ENCODE data around the gene PRAMEF33. TPM values are rescaled to one million over a fixed set of nuclear protein-coding genes. Genes with fewer than 3 reads are reported as not detected.
"Not testable (repeated sequence)": the region's sequence is repeated elsewhere in the genome, so short reads cannot be mapped to it uniquely, and the experiment has no call there.

Gene PRAMEF33
- total and polyA plus RNA-seq, 11 donors = not detected

- intact Hi-C loops (cut with DNase I); H3K27ac ChIP-seq; ATAC-seq; H3K27me3 ChIP-seq; H3K36me3 ChIP-seq; H3K9me3 ChIP-seq; DNase-seq; H3K4me1 ChIP-seq; H3K4me3 ChIP-seq: not testable (repeated sequence)
- 53 to 77% (median 56%) methylated on average over 3 to 4 of the region's 4 CpGs for WGBS, 4 donors
These were observed 11.9 kb downstream of the PRAMEF33 start, which contains the start of gene PRAMEF15 for GRCh38 chr1:13315281-13315680. Gene PRAMEF15 (plus strand): TSS chr1:13315581. CDS start chr1:13318408, 2,827 bp downstream.

GRCh38 chr1:13342496-13342895 lies 39.2 kb downstream of the PRAMEF33 start:
- intact Hi-C loops (cut with DNase I) = not testable (repeated sequence)

GRCh38 chr1:13347034-13347433 lies 43.7 kb downstream of the PRAMEF33 start, which contains the start of gene PRAMEF14:
Gene PRAMEF14 (minus strand): TSS chr1:13347134. CDS start chr1:13345314, 1,820 bp downstream.
- H3K27ac ChIP-seq; DNase-seq; H3K36me3 ChIP-seq; H3K4me3 ChIP-seq; H3K27me3 ChIP-seq; intact Hi-C loops (cut with DNase I); H3K9me3 ChIP-seq; H3K4me1 ChIP-seq; ATAC-seq: not testable (repeated sequence)
- WGBS, 4 donors = 63 to 74% (median 71%) methylated on average over 7 of the region's 7 CpGs

More at GRCh38 chr1:13342496-13342895, 39.2 kb downstream of the PRAMEF33 start:
- not testable (repeated sequence) for H3K36me3 ChIP-seq, ATAC-seq, H3K27ac ChIP-seq, H3K27me3 ChIP-seq, H3K4me3 ChIP-seq, H3K4me1 ChIP-seq, DNase-seq, H3K9me3 ChIP-seq
- 77 to 85% (median 83%) methylated on average over 6 to 8 of the region's 8 CpGs for WGBS, 4 donors

- ATAC-seq; H3K27ac ChIP-seq; H3K4me1 ChIP-seq; H3K4me3 ChIP-seq; H3K36me3 ChIP-seq; DNase-seq; intact Hi-C loops (cut with DNase I); H3K27me3 ChIP-seq: not testable (repeated sequence)
- peaks cover 0 to 17% (median 0%) of the 10 kb centered on the region in 12 donors for H3K9me3 ChIP-seq
- WGBS, 4 donors = 87 to 92% (median 90%) methylated on average over 6 to 8 of the region's 8 CpGs
These were observed 50.1 kb downstream of the PRAMEF33 start for GRCh38 chr1:13353476-13353875.

GRCh38 chr1:13354475-13354874 lies 51.1 kb downstream of the PRAMEF33 start:
- H3K4me3 ChIP-seq; DNase-seq; H3K27ac ChIP-seq; H3K4me1 ChIP-seq; intact Hi-C loops (cut with DNase I); ATAC-seq; H3K36me3 ChIP-seq; H3K27me3 ChIP-seq: not testable (repeated sequence)
- WGBS, 4 donors = 0 to 19% (median 0%) methylated on average over 2 of the region's 9 CpGs; no CpG with 5 or more reads in 1 of the 4 donors
- peaks cover 0 to 17% (median 0%) of the 10 kb centered on the region in 12 donors for H3K9me3 ChIP-seq

- H3K4me3 ChIP-seq, H3K27me3 ChIP-seq, H3K27ac ChIP-seq, ATAC-seq, H3K4me1 ChIP-seq, DNase-seq, H3K36me3 ChIP-seq: not testable (repeated sequence)
- intact Hi-C loops (cut with DNase I) = loop anchor here in 1 of 10 donors (5.0 kb wide), 2 partner anchors 66 to 606 kb away; no protein-coding TSS in a partner anchor
- H3K9me3 ChIP-seq = peaks cover 0 to 17% (median 0%) of the 10 kb centered on the region in 12 donors
- peak; percentile 30 to 68 (median 50) for TF ChIP-seq CTCF (IDR thresholded peaks at IDR 0.05)
- WGBS, 4 donors = 2 to 3% (median 3%) methylated on average over 5 of the region's 5 CpGs
These were observed 53.4 kb downstream of the PRAMEF33 start for GRCh38 chr1:13356774-13357173.

Other genes with a start within 250 kb of the PRAMEF33 start
- gene PRAMEF27, start 247.0 kb upstream of the PRAMEF33 start, total RNA-seq = not detected
- not detected for gene PRAMEF27, start 247.0 kb upstream of the PRAMEF33 start, polyA plus RNA-seq
- gene HNRNPCL3, start 242.8 kb upstream of the PRAMEF33 start, total RNA-seq = not detected
- gene HNRNPCL3, start 242.8 kb upstream of the PRAMEF33 start, polyA plus RNA-seq = not detected
- not detected for gene PRAMEF25, start 232.8 kb upstream of the PRAMEF33 start, total RNA-seq
- not detected for gene PRAMEF25, start 232.8 kb upstream of the PRAMEF33 start, polyA plus RNA-seq
- not detected for gene HNRNPCL2, start 186.7 kb upstream of the PRAMEF33 start, total RNA-seq
- not detected for gene HNRNPCL2, start 186.7 kb upstream of the PRAMEF33 start, polyA plus RNA-seq
- not detected for gene PRAMEF26, start 147.5 kb upstream of the PRAMEF33 start, total RNA-seq
- gene PRAMEF26, start 147.5 kb upstream of the PRAMEF33 start, polyA plus RNA-seq = not detected
- gene HNRNPCL4, start 137.9 kb upstream of the PRAMEF33 start, total RNA-seq = not detected
- not detected for gene HNRNPCL4, start 137.9 kb upstream of the PRAMEF33 start, polyA plus RNA-seq
- not detected for gene PRAMEF9, start 131.7 kb upstream of the PRAMEF33 start, total RNA-seq
- gene PRAMEF9, start 131.7 kb upstream of the PRAMEF33 start, polyA plus RNA-seq = not detected
- gene PRAMEF13, start 102.1 kb upstream of the PRAMEF33 start, total RNA-seq = not detected
- gene PRAMEF13, start 102.1 kb upstream of the PRAMEF33 start, polyA plus RNA-seq = not detected
- not detected for gene PRAMEF18, start 77.4 kb upstream of the PRAMEF33 start, total RNA-seq
- gene PRAMEF18, start 77.4 kb upstream of the PRAMEF33 start, polyA plus RNA-seq = not detected
- gene PRAMEF5, start 49.3 kb upstream of the PRAMEF33 start, total RNA-seq = not detected
- not detected for gene PRAMEF5, start 49.3 kb upstream of the PRAMEF33 start, polyA plus RNA-seq
- gene PRAMEF8, start 18.4 kb upstream of the PRAMEF33 start, total RNA-seq = not detected
- not detected for gene PRAMEF8, start 18.4 kb upstream of the PRAMEF33 start, polyA plus RNA-seq
- gene PRAMEF15, start 12.0 kb downstream of the PRAMEF33 start, total RNA-seq = not detected
- gene PRAMEF15, start 12.0 kb downstream of the PRAMEF33 start, polyA plus RNA-seq = not detected
- not detected for gene PRAMEF14, start 43.6 kb downstream of the PRAMEF33 start, total RNA-seq
- not detected for gene PRAMEF14, start 43.6 kb downstream of the PRAMEF33 start, polyA plus RNA-seq
- gene PRAMEF19, start 68.4 kb downstream of the PRAMEF33 start, total RNA-seq = not detected
- gene PRAMEF19, start 68.4 kb downstream of the PRAMEF33 start, polyA plus RNA-seq = not detected
- not detected for gene PRAMEF17, start 86.1 kb downstream of the PRAMEF33 start, total RNA-seq
- not detected for gene PRAMEF17, start 86.1 kb downstream of the PRAMEF33 start, polyA plus RNA-seq
- not detected for gene PRAMEF20, start 106.9 kb downstream of the PRAMEF33 start, total RNA-seq
- not detected for gene PRAMEF20, start 106.9 kb downstream of the PRAMEF33 start, polyA plus RNA-seq
- 1 to 10 TPM in 5 of 9 donors, under 1 TPM in 2, not detected in 2; 0.20 to 4.0 (median 1.7) TPM for gene LRRC38, start 210.5 kb downstream of the PRAMEF33 start, total RNA-seq
- gene LRRC38, start 210.5 kb downstream of the PRAMEF33 start, polyA plus RNA-seq = 1 to 10 TPM in 1 of 2 donors, under 1 TPM in 1; 0.30 to 4.4 TPM